HG03520 (cell line): ENCODE measurements around the gene SEC61B.
A peak's percentile ranks its signal among the peaks of the same experiment; 100 is the strongest.
"Not testable (repeated sequence)": the region's sequence is repeated elsewhere in the genome, so short reads cannot be mapped to it uniquely, and the experiment has no call there.

ENCODE experiments used
- ATAC-seq: cut with Tn5 transposase; IDR thresholded peaks from one replicate; pipeline ENCODE4 v1.9.1; 2021; ENCODE audit warnings: mild to moderate bottlenecking, moderate library complexity; ENCODE audit not compliant: unreplicated experiment

Gene SEC61B

DNA sequence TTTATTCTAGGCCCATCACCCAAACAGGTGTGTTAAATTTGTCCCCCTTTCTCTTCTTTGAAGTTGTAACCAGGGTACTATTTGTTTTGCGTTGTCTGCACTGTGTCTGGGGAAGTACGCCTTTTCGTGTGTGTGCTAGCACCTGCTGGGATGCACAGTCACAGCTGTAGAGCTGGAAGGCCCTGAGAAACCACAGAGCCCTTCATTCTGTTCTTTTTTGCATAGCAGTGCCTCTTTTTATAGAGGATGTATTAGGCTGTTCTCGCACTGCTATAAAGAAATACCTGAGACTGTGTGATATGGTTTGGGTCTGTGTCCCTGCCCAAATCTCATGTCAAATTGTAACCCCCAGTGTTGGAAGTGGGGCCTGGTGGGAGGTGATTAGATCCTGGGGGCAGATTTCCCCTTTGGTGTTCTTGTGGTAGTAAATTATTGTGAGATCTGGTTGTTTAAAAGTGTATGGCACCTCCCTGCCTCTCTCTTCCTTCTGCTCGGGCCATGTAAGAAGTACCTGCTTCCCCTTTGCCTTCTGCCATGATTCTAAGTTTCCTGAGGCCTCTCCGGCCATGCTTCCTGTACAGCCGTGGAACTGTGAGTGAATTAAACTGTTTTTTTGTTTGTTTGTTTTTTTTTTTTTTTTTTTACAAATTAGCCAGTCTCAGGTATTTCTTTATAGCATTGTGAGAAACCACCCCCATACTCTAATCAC lies 14.0 kb downstream of the SEC61B start:
- peak; percentile 97 for ATAC-seq

DNA sequence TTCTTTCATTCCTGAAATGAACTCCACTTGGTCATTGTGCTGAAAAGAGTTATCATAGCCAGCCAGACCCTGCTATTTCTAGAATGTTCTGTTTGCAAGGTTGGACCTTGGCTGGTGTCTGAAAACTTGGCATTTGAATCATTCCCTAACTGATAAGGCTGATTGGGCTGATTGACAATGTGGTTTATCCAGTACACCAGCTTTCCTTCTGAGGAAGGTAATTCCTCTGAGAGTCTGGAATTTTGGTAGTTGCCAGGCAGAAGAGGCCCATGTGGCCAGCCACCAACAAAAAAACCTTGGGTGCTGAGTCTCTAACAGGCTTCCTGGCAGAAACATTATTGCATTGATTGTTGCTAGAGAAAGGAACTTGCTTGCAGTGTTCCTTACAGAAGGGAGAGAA lies 15.3 kb downstream of the SEC61B start:
- ATAC-seq: no peak

DNA sequence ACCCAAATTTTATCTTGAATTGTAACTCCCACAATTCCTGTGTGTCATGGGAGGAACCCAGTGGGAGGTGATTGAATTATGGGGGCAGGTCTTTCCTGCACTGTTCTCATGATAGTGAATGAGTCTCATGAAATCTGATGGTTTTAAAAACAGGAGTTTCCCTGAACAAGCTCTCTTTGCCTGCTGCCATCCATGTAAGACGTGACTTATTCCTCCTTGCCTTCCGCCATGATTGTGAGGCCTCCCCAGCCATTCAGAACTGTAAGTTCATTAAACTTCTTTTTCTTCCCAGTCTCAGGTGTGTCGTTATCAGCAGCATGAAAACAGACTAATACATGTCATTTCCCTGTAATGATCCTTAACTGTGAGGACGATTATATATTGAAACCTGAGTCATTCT lies 15.8 kb downstream of the SEC61B start:
- ATAC-seq: not testable (repeated sequence)

DNA sequence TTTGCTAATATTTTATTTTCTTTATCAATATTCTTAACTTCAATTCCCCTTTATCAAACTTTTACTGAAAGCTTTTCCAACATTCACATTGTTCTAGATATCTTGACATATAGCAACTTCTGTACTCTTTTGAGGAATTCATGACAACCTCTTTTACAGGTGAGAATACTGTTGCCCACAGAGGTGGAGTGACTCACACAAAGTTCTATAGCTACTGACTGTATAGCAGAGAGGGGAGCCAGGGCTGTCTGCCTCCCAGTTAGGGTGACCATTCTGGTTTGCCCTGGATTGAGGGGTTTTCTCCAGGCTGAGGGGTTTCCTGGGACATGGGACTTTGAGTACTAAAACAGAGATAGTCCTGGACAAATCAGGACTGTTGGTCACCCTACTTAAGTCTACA lies 16.2 kb downstream of the SEC61B start:
- no peak for ATAC-seq

DNA sequence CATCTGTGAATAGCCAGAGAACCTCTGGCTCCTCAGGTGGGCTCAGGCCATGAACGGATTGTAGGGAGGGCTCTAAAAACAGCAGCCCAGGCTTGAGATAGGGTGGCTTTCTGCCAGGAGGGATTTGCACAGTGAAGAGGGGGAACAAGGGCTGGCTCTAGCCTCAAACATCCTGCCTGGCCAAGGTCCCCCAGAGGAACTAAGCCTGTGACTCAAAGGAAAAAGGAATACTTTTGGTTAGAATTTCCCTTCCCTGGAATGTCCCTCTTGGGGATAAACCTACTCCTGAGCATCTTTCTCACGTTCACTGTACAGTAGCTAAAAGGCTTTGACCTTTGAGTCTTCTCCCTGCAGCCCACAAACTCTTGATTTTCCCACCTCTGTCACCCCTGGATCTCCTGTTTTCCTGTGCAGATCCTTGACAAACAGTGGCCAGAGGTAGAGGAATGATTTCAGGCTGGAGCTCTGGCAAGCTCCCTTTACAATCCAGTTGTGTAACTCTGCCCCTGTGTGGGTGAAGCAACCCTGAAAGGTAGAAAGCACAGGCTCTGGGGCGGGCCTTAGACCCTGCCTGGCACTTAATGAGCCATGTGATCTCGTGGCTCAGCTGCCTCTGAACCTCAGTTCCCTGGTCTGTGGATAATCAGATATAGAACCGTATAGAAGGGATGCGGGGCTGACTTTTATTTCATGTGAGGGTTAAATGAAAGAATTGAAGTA lies 17.4 kb downstream of the SEC61B start:
- no peak for ATAC-seq

DNA sequence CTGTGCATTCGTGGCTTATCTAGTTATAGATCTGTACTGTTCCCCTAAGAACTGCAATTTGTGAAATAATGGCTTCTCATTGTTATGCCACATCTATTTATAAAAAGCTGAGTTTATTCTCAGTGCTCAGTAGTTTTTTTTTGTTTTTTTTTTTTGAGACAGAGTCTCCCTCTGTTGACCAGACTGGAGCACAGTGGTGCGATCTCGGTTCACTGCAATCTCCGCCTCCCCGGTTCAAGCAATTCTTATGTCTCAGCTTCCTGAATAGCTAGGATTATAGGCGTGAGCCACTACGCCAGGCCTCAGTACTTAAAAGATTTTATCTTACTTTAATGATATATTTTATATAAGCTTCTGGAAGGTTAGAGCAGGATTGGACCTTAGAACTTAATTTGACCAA lies 19.0 kb downstream of the SEC61B start:
- ATAC-seq: no peak

DNA sequence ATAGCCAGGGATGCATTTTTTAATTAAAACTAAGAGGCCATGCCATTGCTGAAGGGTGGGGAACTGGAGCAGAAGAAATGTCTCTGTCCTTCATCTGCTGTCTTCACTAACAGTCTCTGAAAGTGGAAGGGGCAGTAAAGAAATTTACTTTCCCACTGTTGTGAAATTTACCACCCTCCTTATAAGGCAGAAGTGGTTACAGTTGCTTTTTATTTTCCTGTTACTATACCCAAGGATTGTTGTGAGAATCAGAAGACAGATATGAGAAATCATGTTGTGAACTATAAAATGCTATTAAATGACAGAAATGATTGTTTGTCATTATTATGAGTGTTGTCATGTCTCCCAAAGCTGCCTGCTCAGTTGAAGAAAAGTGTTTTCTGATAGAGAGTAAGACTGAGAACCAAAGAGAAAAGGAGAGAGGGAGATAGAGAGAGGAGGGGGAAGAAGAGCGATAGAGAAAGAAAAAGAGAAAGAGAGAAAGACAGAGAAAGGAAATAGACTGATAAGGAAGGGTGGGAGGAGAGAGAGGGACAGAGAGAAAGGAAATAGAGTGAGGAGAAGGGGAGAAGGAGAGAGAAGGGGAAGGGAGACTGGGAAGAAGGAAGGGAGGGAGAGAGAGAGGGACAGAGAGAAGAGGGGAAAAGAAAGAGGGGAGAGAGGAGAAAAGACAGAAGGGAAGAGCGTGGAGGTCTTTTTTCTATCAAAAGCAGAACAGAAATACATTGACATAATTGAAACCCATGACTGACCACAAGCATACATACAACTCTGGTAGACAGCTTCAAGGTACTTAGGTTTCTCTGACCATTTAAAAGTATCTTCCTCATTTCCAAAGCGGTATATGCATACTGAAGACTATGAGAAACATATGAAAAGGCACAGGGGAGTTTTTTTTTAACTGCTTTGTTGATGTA lies 22.5 kb downstream of the SEC61B start:
- peak; percentile 94 for ATAC-seq

DNA sequence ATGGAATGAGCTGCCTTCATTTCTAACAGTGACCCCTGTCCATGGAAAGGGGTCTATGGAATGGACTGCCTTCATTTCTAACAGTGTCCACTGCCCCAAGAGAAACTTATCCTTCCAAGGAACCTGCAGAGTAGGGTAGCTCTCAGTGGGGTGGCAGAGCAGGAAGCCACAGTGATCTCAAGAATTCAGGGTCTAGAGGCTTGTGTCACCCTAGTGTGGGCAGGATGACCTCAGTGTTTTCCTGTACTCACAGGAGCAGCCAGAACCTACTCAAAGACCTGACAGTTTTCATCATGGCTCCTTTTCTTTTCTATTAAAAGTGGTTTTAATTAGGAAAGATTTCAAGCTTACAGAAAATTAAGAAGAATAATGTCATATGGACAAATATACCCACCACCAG lies 27.5 kb downstream of the SEC61B start:
- no peak for ATAC-seq

DNA sequence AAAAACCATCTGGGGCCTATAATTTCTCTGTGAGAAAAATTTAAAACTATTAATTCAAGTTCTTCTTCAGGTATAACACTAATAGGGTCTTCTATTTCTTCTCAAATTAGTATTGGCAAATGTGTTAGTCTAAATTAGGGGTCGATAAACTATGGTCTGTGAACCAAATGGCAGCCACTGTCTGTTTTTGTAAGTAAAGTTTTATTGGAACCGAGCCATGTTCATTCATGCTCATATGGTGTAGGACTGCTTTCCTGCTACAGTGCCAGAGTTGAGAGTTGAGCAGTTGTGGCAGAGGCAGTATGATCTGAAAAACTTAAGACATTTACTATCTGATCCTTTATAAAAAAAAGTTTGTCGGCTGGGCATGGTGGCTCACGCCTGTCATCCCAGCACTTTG lies 29.1 kb downstream of the SEC61B start:
- no peak for ATAC-seq

DNA sequence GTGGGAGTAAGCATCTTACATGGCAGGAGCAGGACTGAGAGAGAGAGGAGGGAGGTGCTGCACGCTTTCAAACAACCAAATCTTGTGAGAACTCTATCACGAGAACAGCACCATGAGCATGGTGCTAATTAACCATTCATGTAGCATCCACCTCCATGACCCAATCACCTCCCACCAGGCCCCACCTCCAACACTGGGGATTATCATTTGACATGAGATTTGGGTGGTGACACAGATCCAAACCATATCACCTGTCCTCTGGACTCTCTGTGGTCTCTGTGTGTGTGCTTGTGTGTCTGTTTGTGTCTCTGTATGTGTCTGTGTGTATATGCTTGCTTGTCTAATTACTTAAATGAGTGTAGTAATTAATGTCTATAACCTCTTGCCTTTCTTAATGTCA lies 31.1 kb downstream of the SEC61B start:
- ATAC-seq: peak; percentile 31

DNA sequence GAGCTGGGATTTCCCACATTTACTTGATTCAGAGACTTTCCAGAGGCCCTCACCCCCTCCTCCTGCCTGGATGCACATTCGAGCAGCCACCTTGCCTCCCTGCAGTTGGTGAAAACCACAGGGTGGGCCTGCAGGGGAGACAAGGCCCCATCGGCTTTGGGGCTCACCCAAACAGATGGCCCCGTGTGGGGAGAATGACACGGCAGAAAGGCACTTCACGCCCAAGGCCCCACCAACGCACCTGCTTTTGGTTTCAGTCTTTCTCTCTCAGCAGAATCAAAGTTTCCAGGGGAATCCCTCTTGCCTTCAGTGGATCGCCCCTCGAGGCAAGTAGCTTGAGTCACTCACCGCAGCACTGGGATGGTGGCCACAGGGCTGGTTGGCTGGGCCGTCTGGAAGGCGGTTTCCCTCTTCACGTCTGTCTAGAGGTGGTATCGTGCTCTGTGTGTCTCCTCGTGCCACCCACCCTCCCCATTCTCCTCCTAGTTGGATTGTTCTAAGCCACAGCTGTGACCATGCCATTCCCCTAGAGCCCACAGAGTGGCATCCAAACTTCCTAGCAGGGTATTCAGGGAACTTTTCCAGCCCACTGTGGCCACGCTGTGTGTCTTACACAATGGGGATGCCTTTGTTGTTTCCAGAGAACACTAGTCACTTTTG lies 31.8 kb downstream of the SEC61B start:
- peak; percentile 86 for ATAC-seq

DNA sequence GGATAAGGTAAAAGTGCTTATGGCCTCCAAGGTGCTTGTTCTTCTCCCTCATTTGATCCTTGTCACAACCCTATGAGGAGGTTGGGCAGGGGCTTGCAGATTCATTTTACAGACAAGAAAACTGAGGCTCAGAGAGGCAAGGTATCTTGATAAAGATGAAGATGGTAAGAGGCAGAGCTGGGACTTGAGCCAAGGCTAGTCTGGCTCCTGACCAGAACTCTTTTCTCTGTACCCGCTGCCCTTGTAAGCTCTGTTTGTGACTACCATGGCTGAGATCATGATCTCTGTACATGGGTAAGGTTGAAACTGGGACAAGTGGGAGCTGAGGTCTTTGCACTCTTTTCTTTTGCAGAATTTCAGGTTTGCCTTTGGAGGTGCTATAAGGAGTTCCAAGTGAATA lies 33.6 kb downstream of the SEC61B start:
- no peak for ATAC-seq

DNA sequence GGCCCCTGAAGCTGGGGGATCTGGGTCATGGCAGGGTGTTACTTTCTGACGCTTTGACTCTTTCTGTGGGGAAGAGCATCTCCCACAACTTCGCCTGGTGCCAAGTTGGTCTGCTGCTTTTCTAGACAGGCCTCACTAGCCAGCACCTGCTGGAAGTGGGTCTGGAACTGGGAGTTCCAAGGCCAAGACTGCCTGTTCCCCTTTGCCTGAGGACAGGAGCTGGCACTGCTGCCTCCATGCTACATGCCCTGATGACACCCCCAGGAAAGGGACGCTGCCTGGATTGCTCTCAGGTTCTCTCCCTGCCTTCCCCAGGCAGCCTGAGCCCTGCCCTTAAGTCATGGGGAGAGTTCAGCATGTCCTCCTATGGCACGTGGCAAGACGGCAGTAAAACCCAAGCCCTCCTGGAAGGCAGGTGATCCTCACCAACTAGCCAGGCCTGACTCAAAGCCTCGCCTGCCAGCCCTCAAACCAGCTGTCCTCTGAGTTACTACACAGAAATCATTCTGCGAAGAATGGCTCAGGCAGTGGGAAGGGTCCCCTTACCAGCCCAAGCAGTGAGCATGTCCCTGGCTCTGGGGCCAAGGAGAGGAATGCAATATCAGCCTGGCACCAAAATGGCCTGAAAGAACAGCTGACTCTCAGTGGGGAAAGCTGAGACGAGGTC lies 35.8 kb downstream of the SEC61B start:
- ATAC-seq: no peak

DNA sequence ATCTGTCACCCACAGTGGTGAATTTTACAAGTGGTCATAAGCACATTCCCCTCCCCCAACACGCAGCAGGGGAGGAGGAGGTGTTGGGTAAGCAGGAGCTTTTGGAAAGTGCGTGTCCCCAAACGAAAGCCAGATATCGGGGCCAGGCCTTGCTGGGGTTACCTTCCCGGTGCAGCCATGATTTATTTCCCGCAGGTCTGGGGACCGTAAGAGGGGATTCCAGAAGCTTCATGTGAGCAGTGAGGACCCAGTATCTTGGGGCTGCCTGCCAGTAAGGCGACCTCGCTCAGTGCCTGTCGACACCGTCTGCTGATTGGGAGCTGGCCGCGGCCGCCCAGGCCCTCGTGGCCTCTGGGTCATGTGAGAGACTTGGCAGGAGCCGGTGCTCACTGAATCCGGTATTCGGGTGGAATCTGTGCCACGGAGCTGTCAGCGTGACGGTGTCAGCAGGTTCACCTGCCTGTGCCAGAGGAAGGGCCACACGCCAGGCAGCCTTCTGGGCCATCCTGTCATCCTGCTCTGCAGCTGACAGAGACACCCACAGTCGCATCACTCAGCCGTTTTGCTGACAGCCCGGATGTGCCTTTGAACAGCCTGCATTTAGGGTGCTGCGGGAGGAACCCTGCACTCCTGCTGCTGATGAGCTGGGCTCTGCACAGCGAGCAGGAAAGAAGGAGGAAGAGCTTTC lies 37.3 kb downstream of the SEC61B start:
- ATAC-seq: no peak

DNA sequence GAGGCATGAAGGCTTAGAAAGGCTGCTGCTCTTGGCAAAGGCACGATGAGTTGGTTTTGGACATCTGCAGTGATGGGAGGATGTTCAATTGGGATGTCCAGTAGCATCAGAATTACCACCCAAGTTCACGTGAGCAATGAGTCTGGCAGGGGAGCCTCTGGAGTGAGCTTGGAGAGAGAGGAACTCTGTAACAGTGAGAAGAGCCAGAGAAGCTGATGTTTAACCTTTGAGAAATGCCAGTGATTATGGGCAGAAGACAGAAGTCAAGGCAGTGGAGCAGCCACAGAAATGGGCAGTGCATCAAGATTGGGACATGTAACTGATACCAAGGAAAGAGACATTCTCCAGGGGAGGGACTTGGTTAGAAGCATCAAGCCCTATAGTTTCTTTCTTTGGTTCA lies 39.8 kb downstream of the SEC61B start:
- no peak for ATAC-seq

DNA sequence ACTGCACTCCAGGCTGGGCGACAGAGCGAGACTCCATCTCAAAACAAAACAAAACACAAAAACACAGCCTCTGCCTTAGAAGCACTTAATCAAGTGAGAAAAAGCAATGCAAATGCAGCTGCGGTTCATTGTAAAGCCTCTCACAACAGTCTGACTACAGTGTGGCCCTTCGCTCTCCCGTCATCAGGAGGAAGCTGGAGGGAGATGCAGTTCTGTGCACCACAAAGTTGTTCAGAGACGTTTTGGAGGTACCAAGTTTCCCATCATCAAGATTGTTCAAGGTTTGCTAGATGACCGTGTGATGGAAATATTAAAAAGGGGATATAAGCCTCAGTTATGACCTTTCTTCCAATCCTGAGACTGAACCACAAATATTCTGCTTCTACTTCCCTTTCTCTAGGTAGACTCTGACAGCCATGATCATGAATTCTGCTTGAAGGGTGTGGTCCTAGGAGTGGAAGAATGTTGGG lies 40.9 kb downstream of the SEC61B start:
- ATAC-seq: no peak

DNA sequence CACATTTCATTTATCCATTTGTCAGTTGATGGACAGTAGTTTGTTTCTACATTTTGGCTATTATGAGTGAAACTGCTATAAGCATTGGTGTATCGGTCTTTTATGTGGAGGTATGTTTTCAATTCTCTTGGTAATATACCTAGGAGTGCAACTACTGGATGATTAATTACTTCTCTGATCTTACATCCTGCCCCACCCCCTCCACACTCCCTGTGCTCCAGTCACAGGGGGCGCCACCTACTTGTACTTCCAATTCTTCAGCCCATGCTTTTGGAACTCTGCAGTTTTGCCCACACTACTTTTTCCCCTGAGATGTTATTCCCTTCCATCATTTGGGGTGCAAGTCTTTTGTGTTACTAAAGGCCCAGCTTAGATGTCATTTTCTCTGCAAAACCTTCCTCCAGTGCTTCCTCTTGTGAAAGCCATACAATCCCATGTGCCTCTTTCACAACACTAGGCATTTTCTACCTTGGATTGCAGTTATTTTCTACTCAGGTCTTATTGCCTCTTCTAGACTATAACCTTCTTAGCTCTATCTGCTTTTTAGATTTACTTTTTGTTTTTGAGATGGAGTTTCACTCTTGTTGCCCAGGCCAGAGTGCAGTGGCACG lies 42.1 kb downstream of the SEC61B start:
- ATAC-seq: no peak

DNA sequence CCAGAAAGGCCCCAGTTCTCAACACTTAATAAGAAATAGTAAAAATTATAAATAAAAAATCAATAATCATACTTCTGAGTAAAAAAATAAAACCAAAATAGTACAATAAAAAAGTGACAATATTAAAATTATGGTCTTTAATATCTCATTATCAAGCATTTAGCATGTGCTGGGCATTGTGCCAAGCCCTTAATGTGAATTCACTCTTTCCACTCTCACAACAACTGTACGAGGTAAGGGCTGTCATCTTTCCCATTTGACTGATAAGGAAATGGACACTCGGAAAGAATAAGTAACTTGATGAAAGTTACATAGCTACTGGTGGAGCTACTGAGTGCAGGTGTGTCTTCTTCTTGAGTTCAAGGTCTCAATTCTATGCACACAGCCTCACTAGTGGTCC lies 43.6 kb downstream of the SEC61B start:
- no peak for ATAC-seq

DNA sequence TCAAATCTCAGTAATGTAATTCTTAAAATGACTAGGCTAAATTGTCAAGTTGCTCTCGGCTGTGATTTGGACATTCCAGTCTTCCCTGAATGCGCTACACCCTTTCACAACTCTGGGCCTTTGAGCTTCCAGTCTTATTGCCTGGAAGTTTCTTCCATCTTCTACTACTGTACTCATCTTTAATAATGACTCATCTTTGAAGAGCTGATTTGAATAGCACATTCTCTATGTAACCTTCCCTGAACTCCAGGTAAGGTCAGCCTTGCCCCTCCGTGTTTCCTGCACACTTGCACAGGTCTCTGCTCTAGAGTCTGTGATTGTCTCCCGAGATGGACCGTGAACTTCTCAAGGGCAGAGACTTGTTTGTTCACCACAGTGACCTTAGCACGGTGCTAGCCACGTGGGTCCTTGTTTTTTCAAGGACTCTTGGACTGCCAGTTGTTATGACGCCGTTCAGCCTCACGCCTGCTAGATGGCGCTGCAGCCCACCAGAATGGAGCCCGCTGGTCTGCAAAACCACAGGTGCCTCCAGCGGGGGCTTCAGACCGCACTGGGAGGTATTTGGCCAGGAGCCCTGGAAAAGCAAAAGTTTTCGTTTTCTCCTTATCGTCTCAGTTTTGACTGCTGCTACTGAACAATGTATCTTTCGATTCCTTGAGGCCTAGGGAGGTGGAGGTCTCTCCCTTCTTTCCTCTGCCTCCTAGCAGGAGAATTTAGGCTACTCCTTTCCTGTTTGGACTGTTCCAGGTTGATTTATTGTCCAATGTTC lies 44.4 kb downstream of the SEC61B start:
- peak; percentile 54 for ATAC-seq
